ENCODE results near the gene AKT1.

- TF ChIP-seq CTCF (IDR thresholded peaks at IDR 0.05; ENCODE audit: low read depth, low read length, poor library complexity, severe bottlenecking) = no peak
- TF ChIP-seq EZH2phosphoT487 (IDR thresholded peaks at IDR 0.05; ENCODE audit: borderline replicate concordance, low read length) = no peak
Observed at GRCh38 chr14:104742586-104743455, 52.7 kb downstream of the AKT1 start.

Measured in DOHH2 (cell line).